Mucosa of descending colon (tissue), 3 donors: ENCODE data around the gene NUP62. TPM values are rescaled to one million over a fixed set of nuclear protein-coding genes. Genes with fewer than 3 reads are reported as not detected.

Experiments used
- ATAC-seq: fragments of 200-7000 bp; cut with Tn5 transposase; one replicate; pipeline ENCODE4 v1.9.1; 2020; ENCODE audit warnings: mild to moderate bottlenecking, moderate library complexity
- DNase-seq, 3 donors: peaks; one replicate each; pipeline ENCODE4 v3.0.0-alpha.2; 2020
- H3K36me3 ChIP-seq: fragments of 200-600 bp; one replicate; pipeline ENCODE4 v1.8.0; 2021; ENCODE audit warnings: low read depth, mild to moderate bottlenecking
- H3K4me1 ChIP-seq: fragments of 200-600 bp; one replicate; pipeline ENCODE4 v1.8.0; 2021; ENCODE audit warnings: low read depth, mild to moderate bottlenecking
- H3K4me3 ChIP-seq: fragments of 200-600 bp; one replicate; pipeline ENCODE4 v1.8.0; 2021; ENCODE audit warnings: mild to moderate bottlenecking
- H3K9me3 ChIP-seq: fragments of 200-600 bp; one replicate; pipeline ENCODE4 v1.8.0; 2021; ENCODE audit warnings: mild to moderate bottlenecking
- intact Hi-C, 2 donors: fragments of 100-400 bp; cut with DNase I in 1 of 2; cut with micrococcal nuclease in 1 of 2; formaldehyde crosslinking; loops; one replicate each; pipeline versions ENCODE4 v1.11.0 to v1.11.1; 2022; cut with DNase I, micrococcal nuclease
- total RNA-seq, 3 donors: library from RNA; stranded (reverse); fragmentation: NEBNext Ultra II Directional in 2 of 3; extraction: Animal tissue kit (Norgen Biotek cat#: 25700) in 2 of 3; gene quantifications; one replicate each; pipeline versions ENCODE4 v1.2.1 to v1.2.4, GENCODE V29; 2021 to 2023
- TF ChIP-seq, protein P1 (sequence below): fragments of 200-600 bp; IDR thresholded peaks from one replicate; pipeline ENCODE4 v1.8.0; 2022; ENCODE audit warnings: antibody characterized with exemption, mild to moderate bottlenecking
- donor health status: DM: no; HTN: no; CAD: no; lungs with moderate emphysema.
- donor health status: DM: no; HTN: no; CAD: no.
- donor health status: DM: no; HTN: yes; CAD: no.

NUP62 gene
- total RNA-seq, 3 donors from 2014 or later, result 34.1 to 41.0 (median 40.9) TPM

- Histone ChIP-seq H3K9me3 (no peaks in the 10 kb centered on the region), H3K4me3 (no peak overlapping the region), H3K36me3 (no peaks in the 10 kb centered on the region), H3K4me1 (peaks cover 11% of the 10 kb centered on the region)
- intact Hi-C loops, result no loop called here
- ATAC-seq (no peak), DNase-seq (no peak)
- TF ChIP-seq, protein P1, sequence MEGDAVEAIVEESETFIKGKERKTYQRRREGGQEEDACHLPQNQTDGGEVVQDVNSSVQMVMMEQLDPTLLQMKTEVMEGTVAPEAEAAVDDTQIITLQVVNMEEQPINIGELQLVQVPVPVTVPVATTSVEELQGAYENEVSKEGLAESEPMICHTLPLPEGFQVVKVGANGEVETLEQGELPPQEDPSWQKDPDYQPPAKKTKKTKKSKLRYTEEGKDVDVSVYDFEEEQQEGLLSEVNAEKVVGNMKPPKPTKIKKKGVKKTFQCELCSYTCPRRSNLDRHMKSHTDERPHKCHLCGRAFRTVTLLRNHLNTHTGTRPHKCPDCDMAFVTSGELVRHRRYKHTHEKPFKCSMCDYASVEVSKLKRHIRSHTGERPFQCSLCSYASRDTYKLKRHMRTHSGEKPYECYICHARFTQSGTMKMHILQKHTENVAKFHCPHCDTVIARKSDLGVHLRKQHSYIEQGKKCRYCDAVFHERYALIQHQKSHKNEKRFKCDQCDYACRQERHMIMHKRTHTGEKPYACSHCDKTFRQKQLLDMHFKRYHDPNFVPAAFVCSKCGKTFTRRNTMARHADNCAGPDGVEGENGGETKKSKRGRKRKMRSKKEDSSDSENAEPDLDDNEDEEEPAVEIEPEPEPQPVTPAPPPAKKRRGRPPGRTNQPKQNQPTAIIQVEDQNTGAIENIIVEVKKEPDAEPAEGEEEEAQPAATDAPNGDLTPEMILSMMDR, result no peak
Observed at GRCh38 chr19:49894011-49894664, 35.2 kb downstream of the NUP62 start.

DNA sequence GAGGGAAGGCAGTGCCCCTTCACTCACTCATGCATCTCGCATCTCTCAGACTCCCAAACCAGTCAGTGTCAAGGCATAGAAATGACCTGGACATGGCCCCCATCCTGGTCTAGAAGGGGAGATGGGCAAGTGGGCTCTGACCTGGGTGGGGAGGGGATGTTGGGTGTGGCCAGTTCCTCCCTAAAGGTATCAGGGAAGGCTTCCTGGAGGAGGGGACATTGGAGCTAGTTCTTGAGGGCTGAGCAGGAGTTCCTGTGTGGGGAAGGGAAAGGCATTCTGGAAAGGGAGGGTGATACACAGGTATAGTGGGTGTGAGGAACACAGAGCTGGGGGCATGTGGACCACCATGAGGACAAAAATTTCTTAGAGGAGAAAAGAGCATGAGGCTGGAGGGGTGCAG, 36.6 kb downstream of the NUP62 start:
- intact Hi-C loops, result no loop called here
- TF ChIP-seq, protein P1, result no peak
- ATAC-seq, result no peak
- Histone ChIP-seq H3K9me3 (no peaks in the 10 kb centered on the region), H3K4me1 (peaks cover 11% of the 10 kb centered on the region), H3K36me3 (no peaks in the 10 kb centered on the region), H3K4me3 (no peak overlapping the region)
- DNase-seq, result no peak

DNA sequence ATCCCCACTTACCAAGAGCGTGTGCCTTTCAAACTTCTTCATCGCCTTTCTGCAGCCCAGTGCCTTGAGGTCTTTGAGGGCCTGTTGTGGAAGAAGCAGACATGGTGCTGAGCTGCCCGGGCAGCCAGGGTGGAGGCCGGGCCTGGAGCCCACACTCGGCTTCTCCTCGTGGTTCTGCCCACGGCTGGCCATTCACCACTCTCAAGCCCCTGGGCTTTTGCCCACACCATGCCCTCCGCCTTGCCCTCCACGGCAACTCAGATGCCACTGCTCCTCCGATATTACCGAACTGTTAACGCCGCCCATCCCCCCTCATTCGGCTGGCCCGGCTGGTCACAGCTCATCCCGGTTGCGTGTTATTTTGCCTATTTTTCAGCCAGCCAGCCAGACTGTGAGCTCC, 37.9 kb downstream of the NUP62 start:
- no peaks in the 10 kb centered on the region for H3K36me3 ChIP-seq
- ATAC-seq, result no peak
- intact Hi-C loops, result no loop called here
- no peak for DNase-seq
- H3K4me1 ChIP-seq, result peaks cover 8% of the 10 kb centered on the region
- H3K4me3 ChIP-seq, result no peak overlapping the region
- no peaks in the 10 kb centered on the region for H3K9me3 ChIP-seq
- TF ChIP-seq, protein P1, result no peak

GRCh38 chr19:49890349-49891311, 38.7 kb downstream of the NUP62 start:
- intact Hi-C loops, result no loop called here
- peaks cover 8% of the 10 kb centered on the region for H3K4me1 ChIP-seq
- H3K4me3 ChIP-seq, result no peak overlapping the region
- ATAC-seq, result peak; percentile 85
- no peaks in the 10 kb centered on the region for H3K36me3 ChIP-seq
- TF ChIP-seq, protein P1, result no peak
- no peaks in the 10 kb centered on the region for H3K9me3 ChIP-seq
- peak; percentile 77 to 81 (median 78) for DNase-seq

GRCh38 chr19:49889687-49890348, 39.5 kb downstream of the NUP62 start:
- H3K36me3 ChIP-seq, result no peaks in the 10 kb centered on the region
- ATAC-seq (peak; percentile 85), DNase-seq (peak; percentile 79 to 83 (median 81))
- no peaks in the 10 kb centered on the region for H3K9me3 ChIP-seq
- TF ChIP-seq, protein P1, result peak; percentile 79
- H3K4me3 ChIP-seq, result no peak overlapping the region
- intact Hi-C loops, result no loop called here
- peaks cover 8% of the 10 kb centered on the region for H3K4me1 ChIP-seq
